MM.1S (cell line): ENCODE measurements around the gene ZDHHC23.
A peak's percentile ranks its signal among the peaks of the same experiment; 100 is the strongest.

Experiments used
- DNase-seq: peaks from one replicate; pipeline ENCODE4 v3.0.0-alpha.2; 2015
- H2AFZ ChIP-seq: fragments of 300-600 bp; sonication (generic); 2 replicates; pipeline ENCODE4 v1.6.0; 2016; ENCODE audit warnings: antibody characterized with exemption, low read length
- H3F3A ChIP-seq: fragments of 300-600 bp; sonication (generic); 2 replicates; pipeline ENCODE4 v1.6.1; 2016; ENCODE audit warnings: mild to moderate bottlenecking, antibody characterized with exemption, low read length, moderate library complexity, mixed read lengths; ENCODE audit not compliant: insufficient read depth
- H3K27ac ChIP-seq: fragments of 300-600 bp; sonication (generic); 2 replicates; pipeline ENCODE4 v1.5.1; 2016; ENCODE audit warnings: mild to moderate bottlenecking, low read length
- H3K27me3 ChIP-seq: fragments of 300-600 bp; sonication (generic); replicated peaks from 2 replicates; pipeline ENCODE4 v1.6.0; 2016; ENCODE audit warnings: low read length; ENCODE audit not compliant: insufficient read depth
- H3K36me3 ChIP-seq: fragments of 300-600 bp; sonication (generic); replicated peaks from 2 replicates; pipeline ENCODE4 v1.6.1; 2016; ENCODE audit warnings: mild to moderate bottlenecking, low read length, mixed read lengths; ENCODE audit not compliant: insufficient read depth
- H3K4me1 ChIP-seq: fragments of 300-600 bp; sonication (generic); 2 replicates; pipeline ENCODE4 v1.6.1; 2016; ENCODE audit warnings: low read length, mixed read lengths
- H3K4me2 ChIP-seq: fragments of 300-600 bp; sonication (generic); 2 replicates; pipeline ENCODE4 v1.6.0; 2016; ENCODE audit warnings: low read depth, low read length
- H3K4me3 ChIP-seq: fragments of 300-600 bp; sonication (generic); 2 replicates; pipeline ENCODE4 v1.5.1; 2016; ENCODE audit warnings: low read length, mixed read lengths
- H3K79me2 ChIP-seq: fragments of 300-600 bp; sonication (generic); 2 replicates; pipeline ENCODE4 v1.6.1; 2016; ENCODE audit warnings: mixed run types, low read length, mixed read lengths
- H3K9ac ChIP-seq: fragments of 300-600 bp; sonication (generic); 2 replicates; pipeline ENCODE4 v1.6.1; 2016; ENCODE audit warnings: low read length, mixed read lengths
- H3K9me2 ChIP-seq: fragments of 300-600 bp; sonication (generic); replicated peaks from 2 replicates; pipeline ENCODE4 v1.6.1; 2016; ENCODE audit warnings: mild to moderate bottlenecking, low read length, mixed read lengths; ENCODE audit not compliant: insufficient read depth
- H3K9me3 ChIP-seq: fragments of 300-600 bp; sonication (generic); replicated peaks from 2 replicates; pipeline ENCODE4 v1.6.1; 2016; ENCODE audit warnings: mild to moderate bottlenecking, low read length, mixed read lengths; ENCODE audit not compliant: insufficient read depth
- H4K20me1 ChIP-seq: fragments of 300-600 bp; sonication (generic); 2 replicates; pipeline ENCODE4 v1.6.1; 2016; ENCODE audit warnings: mild to moderate bottlenecking, low read length, moderate library complexity, mixed read lengths; ENCODE audit not compliant: insufficient read depth
- EZH2 ChIP-seq: fragments of 300-600 bp; sonication (generic); optimal IDR thresholded peaks from 2 replicates; pipeline ENCODE3; 2017; ENCODE audit warnings: low read depth, mild to moderate bottlenecking, antibody characterized with exemption, low read length, mixed read lengths
- EZH2phosphoT487 ChIP-seq: fragments of 300-600 bp; sonication (generic); IDR thresholded peaks from 2 replicates; pipeline ENCODE4 v1.6.1; 2018; ENCODE audit warnings: antibody characterized with exemption, low read length
- TF ChIP-seq, protein P1 (sequence below): fragments of 300-600 bp; sonication (generic); IDR thresholded peaks from 2 replicates; pipeline ENCODE4 v1.5.1; 2016; ENCODE audit warnings: antibody characterized with exemption, low read length, mixed read lengths

The ZDHHC23 gene

DNA sequence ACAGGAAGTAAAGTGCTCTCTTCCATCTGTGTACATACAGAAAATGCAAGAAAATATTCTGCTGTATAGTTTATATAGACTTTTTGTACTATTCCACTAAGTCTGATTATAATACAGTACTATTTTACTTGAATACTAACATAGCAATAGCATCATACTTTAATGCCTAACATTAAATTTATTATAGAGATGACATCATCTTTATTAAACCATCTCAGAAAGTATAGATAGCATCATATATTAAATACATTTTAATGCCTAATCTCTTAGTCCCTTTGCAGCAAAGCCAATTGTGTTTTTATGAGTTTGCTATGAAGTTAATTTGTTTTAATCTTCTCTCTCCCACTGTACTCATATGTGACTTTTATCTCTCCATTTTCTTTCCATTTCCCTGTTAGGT is 39.7 kb upstream of the ZDHHC23 start:
- no peak for TF ChIP-seq EZH2
- TF ChIP-seq EZH2phosphoT487: no peak
- TF ChIP-seq, protein P1, sequence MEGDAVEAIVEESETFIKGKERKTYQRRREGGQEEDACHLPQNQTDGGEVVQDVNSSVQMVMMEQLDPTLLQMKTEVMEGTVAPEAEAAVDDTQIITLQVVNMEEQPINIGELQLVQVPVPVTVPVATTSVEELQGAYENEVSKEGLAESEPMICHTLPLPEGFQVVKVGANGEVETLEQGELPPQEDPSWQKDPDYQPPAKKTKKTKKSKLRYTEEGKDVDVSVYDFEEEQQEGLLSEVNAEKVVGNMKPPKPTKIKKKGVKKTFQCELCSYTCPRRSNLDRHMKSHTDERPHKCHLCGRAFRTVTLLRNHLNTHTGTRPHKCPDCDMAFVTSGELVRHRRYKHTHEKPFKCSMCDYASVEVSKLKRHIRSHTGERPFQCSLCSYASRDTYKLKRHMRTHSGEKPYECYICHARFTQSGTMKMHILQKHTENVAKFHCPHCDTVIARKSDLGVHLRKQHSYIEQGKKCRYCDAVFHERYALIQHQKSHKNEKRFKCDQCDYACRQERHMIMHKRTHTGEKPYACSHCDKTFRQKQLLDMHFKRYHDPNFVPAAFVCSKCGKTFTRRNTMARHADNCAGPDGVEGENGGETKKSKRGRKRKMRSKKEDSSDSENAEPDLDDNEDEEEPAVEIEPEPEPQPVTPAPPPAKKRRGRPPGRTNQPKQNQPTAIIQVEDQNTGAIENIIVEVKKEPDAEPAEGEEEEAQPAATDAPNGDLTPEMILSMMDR: no peak
- H3K27ac ChIP-seq: no peak overlapping the region
- no peaks in the 10 kb centered on the region for H3F3A ChIP-seq
- H3K79me2 ChIP-seq: no peaks in the 10 kb centered on the region
- H3K4me1 ChIP-seq: no peaks in the 10 kb centered on the region
- no peak overlapping the region for H2AFZ ChIP-seq
- no peak for DNase-seq
- no peak overlapping the region for H3K9ac ChIP-seq
- H3K27me3 ChIP-seq: no peaks in the 10 kb centered on the region
- no peaks in the 10 kb centered on the region for H3K9me2 ChIP-seq
- no peaks in the 10 kb centered on the region for H3K9me3 ChIP-seq
- H4K20me1 ChIP-seq: no peaks in the 10 kb centered on the region
- no peak overlapping the region for H3K4me3 ChIP-seq
- H3K4me2 ChIP-seq: no peak overlapping the region
- H3K36me3 ChIP-seq: no peaks in the 10 kb centered on the region

DNA sequence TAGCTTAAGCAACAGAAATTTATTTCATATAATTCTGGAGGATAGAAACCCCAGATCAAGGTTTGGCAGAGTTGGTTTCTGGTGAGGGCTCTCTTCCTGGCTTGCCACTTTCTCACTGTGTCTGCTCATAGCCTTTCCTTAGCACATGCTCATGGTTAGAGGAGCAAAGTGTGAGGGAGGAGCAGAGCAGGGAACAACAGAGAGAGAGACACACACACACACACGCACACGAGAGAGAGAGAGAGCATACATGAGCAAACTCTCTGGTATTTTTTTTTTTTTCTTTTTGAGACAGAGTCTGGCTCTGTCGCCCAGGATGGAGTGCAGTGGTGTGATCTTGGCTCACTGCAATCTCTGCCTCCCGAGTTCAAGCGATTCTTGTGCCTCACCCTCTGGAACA is 36.8 kb upstream of the ZDHHC23 start:
- no peak overlapping the region for H3K4me3 ChIP-seq
- no peaks in the 10 kb centered on the region for H4K20me1 ChIP-seq
- no peaks in the 10 kb centered on the region for H3K4me1 ChIP-seq
- H3K79me2 ChIP-seq: no peaks in the 10 kb centered on the region
- H3K36me3 ChIP-seq: no peaks in the 10 kb centered on the region
- H3K27me3 ChIP-seq: no peaks in the 10 kb centered on the region
- no peak overlapping the region for H3K27ac ChIP-seq
- DNase-seq: no peak
- no peak overlapping the region for H3K4me2 ChIP-seq
- H2AFZ ChIP-seq: no peak overlapping the region
- no peaks in the 10 kb centered on the region for H3K9me2 ChIP-seq
- no peaks in the 10 kb centered on the region for H3K9me3 ChIP-seq
- H3F3A ChIP-seq: no peaks in the 10 kb centered on the region
- H3K9ac ChIP-seq: no peak overlapping the region
- TF ChIP-seq EZH2phosphoT487 (no peak), EZH2 (no peak)
- TF ChIP-seq, protein P1: no peak

- Histone ChIP-seq H3K27me3 (no peaks in the 10 kb centered on the region), H3K9ac (peak overlapping the region; percentile 16; the same call in 1 of the 2 replicates), H3K4me2 (peak overlapping the region; percentile 61), H3K79me2 (no peaks in the 10 kb centered on the region), H3K9me3 (no peaks in the 10 kb centered on the region), H4K20me1 (no peaks in the 10 kb centered on the region), H3K9me2 (no peaks in the 10 kb centered on the region), H3K27ac (peak overlapping the region; percentile 27; the same call in 1 of the 2 replicates), H3K4me1 (no peaks in the 10 kb centered on the region), H3F3A (no peaks in the 10 kb centered on the region), H3K4me3 (peak overlapping the region; percentile 50), H2AFZ (peak overlapping the region; percentile 47), H3K36me3 (no peaks in the 10 kb centered on the region)
- peak; percentile 87 for DNase-seq
- TF ChIP-seq, protein P1: peak; percentile 71
- TF ChIP-seq EZH2 (no peak), EZH2phosphoT487 (no peak)
Observed at GRCh38 chr3:113912552-113913236, 35.1 kb upstream of the ZDHHC23 start.
